DOHH2 (cell line): Measurements from ENCODE around the gene CEBPZOS.

Experiments
- H3F3A ChIP-seq: fragments of 200-600 bp; sonication (generic), shearing (Covaris generic); 2 replicates; pipeline ENCODE4 v1.6.0; 2016; ENCODE audit warnings: antibody characterized with exemption, mild to moderate bottlenecking; ENCODE audit not compliant: control insufficient read depth, insufficient read depth
- H3K27ac ChIP-seq: fragments of 200-600 bp; sonication (generic); 2 replicates; pipeline ENCODE4 v1.5.1; 2014; ENCODE audit warnings: low read depth, mild to moderate bottlenecking, low read length, moderate library complexity
- H3K27me3 ChIP-seq: fragments of 200-600 bp; sonication (generic); 2 replicates; pipeline ENCODE4 v1.6.1; 2014; ENCODE audit warnings: mild to moderate bottlenecking, low read length, mixed read lengths; ENCODE audit not compliant: control insufficient read depth
- H3K36me3 ChIP-seq: fragments of 200-600 bp; sonication (generic); 2 replicates; pipeline ENCODE4 v1.6.1; 2014; ENCODE audit warnings: mild to moderate bottlenecking, low read length, moderate library complexity, mixed read lengths; ENCODE audit not compliant: control insufficient read depth
- H3K4me1 ChIP-seq: fragments of 200-600 bp; sonication (generic); 2 replicates; pipeline ENCODE4 v1.6.1; 2014; ENCODE audit warnings: mild to moderate bottlenecking, low read length, mixed read lengths; ENCODE audit not compliant: control insufficient read depth
- H3K4me2 ChIP-seq: fragments of 200-600 bp; sonication (generic); 2 replicates; pipeline ENCODE4 v1.6.0; 2014; ENCODE audit warnings: mild to moderate bottlenecking, low read length, moderate library complexity
- H3K4me3 ChIP-seq: fragments of 200-600 bp; sonication (generic); 2 replicates; pipeline ENCODE4 v1.5.1; 2014; ENCODE audit warnings: mild to moderate bottlenecking, low read length, mixed read lengths
- H3K79me2 ChIP-seq: fragments of 200-600 bp; sonication (generic); 2 replicates; pipeline ENCODE4 v1.6.1; 2014; ENCODE audit warnings: mild to moderate bottlenecking, low read length, mixed read lengths; ENCODE audit not compliant: control insufficient read depth
- H3K9me2 ChIP-seq: fragments of 200-600 bp; sonication (generic); replicated peaks from 2 replicates; pipeline ENCODE4 v1.6.1; 2014; ENCODE audit warnings: mild to moderate bottlenecking, low read length, mixed read lengths; ENCODE audit not compliant: control insufficient read depth
- H3K9me3 ChIP-seq: fragments of 200-600 bp; sonication (generic); 2 replicates; pipeline ENCODE4 v1.6.1; 2014; ENCODE audit warnings: antibody characterized with exemption, low read length, mixed read lengths; ENCODE audit not compliant: control insufficient read depth, insufficient read depth
- H4K20me1 ChIP-seq: fragments of 200-600 bp; sonication (generic); 2 replicates; pipeline ENCODE4 v1.6.0; 2014; ENCODE audit warnings: low read depth, mild to moderate bottlenecking, antibody characterized with exemption, low read length, moderate library complexity; ENCODE audit not compliant: control insufficient read depth, insufficient read depth
- CTCF ChIP-seq: fragments of 200-600 bp; sonication (generic); IDR thresholded peaks from one replicate; pipeline ENCODE4 v1.5.1; 2014; ENCODE audit warnings: antibody characterized with exemption, mild to moderate bottlenecking, low read depth, low read length; ENCODE audit not compliant: poor library complexity, severe bottlenecking
- EZH2phosphoT487 ChIP-seq: fragments of 200-600 bp; sonication (generic); IDR thresholded peaks from 2 replicates; pipeline ENCODE4 v1.6.1; 2017; ENCODE audit warnings: borderline replicate concordance, mild to moderate bottlenecking, antibody characterized with exemption, low read length, moderate library complexity, mixed read lengths

The CEBPZOS gene

GRCh38 chr2:37189452-37190153 is 6.7 kb upstream of the CEBPZOS start:
- no peaks in the 10 kb centered on the region for H3K27me3 ChIP-seq
- no peaks in the 10 kb centered on the region for H3K79me2 ChIP-seq
- TF ChIP-seq CTCF: no peak
- H3K4me2 ChIP-seq: no peak overlapping the region
- H4K20me1 ChIP-seq: no peaks in the 10 kb centered on the region
- no peak overlapping the region for H3K4me3 ChIP-seq
- no peaks in the 10 kb centered on the region for H3K4me1 ChIP-seq
- H3F3A ChIP-seq: no peaks in the 10 kb centered on the region
- no peak overlapping the region for H3K27ac ChIP-seq
- H3K9me2 ChIP-seq: no peaks in the 10 kb centered on the region
- no peaks in the 10 kb centered on the region for H3K36me3 ChIP-seq
- H3K9me3 ChIP-seq: no peaks in the 10 kb centered on the region

GRCh38 chr2:37190290-37190689 is 6.0 kb upstream of the CEBPZOS start:
- H4K20me1 ChIP-seq: no peaks in the 10 kb centered on the region
- no peak overlapping the region for H3K4me2 ChIP-seq
- H3K4me1 ChIP-seq: no peaks in the 10 kb centered on the region; the same call in 1 of the 2 replicates
- H3K79me2 ChIP-seq: no peaks in the 10 kb centered on the region
- H3K36me3 ChIP-seq: no peaks in the 10 kb centered on the region
- H3K9me2 ChIP-seq: no peaks in the 10 kb centered on the region
- H3K9me3 ChIP-seq: no peaks in the 10 kb centered on the region
- H3K27me3 ChIP-seq: no peaks in the 10 kb centered on the region
- no peak overlapping the region for H3K27ac ChIP-seq
- H3F3A ChIP-seq: no peaks in the 10 kb centered on the region
- TF ChIP-seq CTCF (no peak), EZH2phosphoT487 (no peak)
- no peak overlapping the region for H3K4me3 ChIP-seq

GRCh38 chr2:37191253-37191652 is 5.0 kb upstream of the CEBPZOS start:
- peaks cover 9% of the 10 kb centered on the region for H3K4me1 ChIP-seq
- TF ChIP-seq EZH2phosphoT487 (no peak), CTCF (no peak)
- no peaks in the 10 kb centered on the region for H3K9me3 ChIP-seq
- H3K27ac ChIP-seq: no peak overlapping the region
- H3F3A ChIP-seq: no peaks in the 10 kb centered on the region
- no peaks in the 10 kb centered on the region for H3K79me2 ChIP-seq
- no peak overlapping the region for H3K4me3 ChIP-seq
- no peaks in the 10 kb centered on the region for H3K9me2 ChIP-seq
- no peaks in the 10 kb centered on the region for H4K20me1 ChIP-seq
- no peaks in the 10 kb centered on the region for H3K36me3 ChIP-seq
- H3K27me3 ChIP-seq: no peaks in the 10 kb centered on the region
- H3K4me2 ChIP-seq: no peak overlapping the region
